ENCODE results near the gene RPUSD2. TPM values are rescaled to one million over a fixed set of nuclear protein-coding genes. Genes with fewer than 3 reads are reported as not detected.

RPUSD2 gene, protein sequence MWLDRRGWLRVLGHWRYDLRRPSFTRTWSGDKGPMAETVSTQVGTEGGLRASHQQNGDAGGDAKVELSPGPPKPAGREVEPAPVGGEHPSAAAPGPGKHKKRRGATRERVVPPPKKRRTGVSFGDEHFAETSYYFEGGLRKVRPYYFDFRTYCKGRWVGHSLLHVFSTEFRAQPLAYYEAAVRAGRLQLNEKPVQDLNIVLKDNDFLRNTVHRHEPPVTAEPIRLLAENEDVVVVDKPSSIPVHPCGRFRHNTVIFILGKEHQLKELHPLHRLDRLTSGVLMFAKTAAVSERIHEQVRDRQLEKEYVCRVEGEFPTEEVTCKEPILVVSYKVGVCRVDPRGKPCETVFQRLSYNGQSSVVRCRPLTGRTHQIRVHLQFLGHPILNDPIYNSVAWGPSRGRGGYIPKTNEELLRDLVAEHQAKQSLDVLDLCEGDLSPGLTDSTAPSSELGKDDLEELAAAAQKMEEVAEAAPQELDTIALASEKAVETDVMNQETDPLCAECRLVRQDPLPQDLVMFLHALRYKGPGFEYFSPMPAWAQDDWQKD
- 10 to 100 TPM in 1 of 5 donors, 1 to 10 TPM in 4; 6.3 to 11.1 (median 7.9) TPM for polyA plus RNA-seq (ENCODE audit: insufficient read depth in 1 of 5, insufficient read length in 5 of 5, low replicate concordance in 1 of 5)
- long read RNA-seq, donor 1, partial matches to known transcripts: 0 of 6 reads
- long read RNA-seq, donor 1, other reads (novel, unspliced or antisense): 0 of 6 reads
- long read RNA-seq, donor 2, transcript RPUSD2-201 (3 exons, 2,358 nt): major isoform, 5 of 7 reads
- long read RNA-seq, donor 2, partial matches to known transcripts: 0 of 7 reads
- long read RNA-seq, donor 2, other reads (novel, unspliced or antisense): 0 of 7 reads
- long read RNA-seq, donor 3, transcript RPUSD2-201 (3 exons, 2,358 nt): major isoform, 7 of 16 reads
- long read RNA-seq, donor 3, partial matches to known transcripts: 5 of 16 reads
- long read RNA-seq, donor 3, other reads (novel, unspliced or antisense): 0 of 16 reads
- long read RNA-seq, donor 4, partial matches to known transcripts: 0 of 3 reads
- long read RNA-seq, donor 4, other reads (novel, unspliced or antisense): 0 of 3 reads
- long read RNA-seq, donor 5, transcript RPUSD2-201 (3 exons, 2,358 nt): major isoform, 8 of 11 reads
- long read RNA-seq, donor 5, partial matches to known transcripts: 0 of 11 reads
- long read RNA-seq, donor 5, other reads (novel, unspliced or antisense): 0 of 11 reads
- long read RNA-seq, donor 6, partial matches to known transcripts: 0 of 8 reads
- long read RNA-seq, donor 6, other reads (novel, unspliced or antisense): 0 of 8 reads
- long read RNA-seq, donor 7, transcript RPUSD2-203 (1 exons, 631 nt): major isoform, 5 of 9 reads
- long read RNA-seq, donor 7, partial matches to known transcripts: 0 of 9 reads
- long read RNA-seq, donor 7, other reads (novel, unspliced or antisense): 0 of 9 reads
- long read RNA-seq, donor 8: 0 reads

- peak; percentile 90 for DNase-seq
Observed at GRCh38 chr15:40569129-40569953, at the start of gene RPUSD2. Gene RPUSD2 (plus strand): TSS chr15:40569299. CDS start chr15:40569338, 39 bp downstream.

GRCh38 chr15:40523611-40524010 is 45.5 kb upstream of the RPUSD2 start:
- no peak for DNase-seq

DNA sequence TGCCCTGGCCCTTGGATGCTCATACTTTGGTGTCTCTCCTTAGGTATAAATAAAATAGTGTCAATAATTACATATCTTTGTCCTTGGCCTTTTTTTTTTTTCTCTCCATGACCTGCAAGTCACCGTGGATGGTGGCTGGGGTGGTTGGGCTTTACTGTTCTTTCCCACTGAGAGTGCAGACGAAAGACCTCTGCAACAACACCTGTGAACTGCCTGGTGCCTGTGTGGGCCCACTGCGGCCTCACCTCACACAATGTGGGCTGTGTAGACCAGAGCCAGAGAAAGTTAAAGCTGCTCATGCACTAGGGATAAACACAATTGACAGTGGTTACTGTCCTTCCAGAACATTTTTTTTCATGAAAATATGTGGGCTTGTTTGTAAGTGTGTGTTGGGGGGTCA is 43.2 kb upstream of the RPUSD2 start:
- DNase-seq: no peak

GRCh38 chr15:40528801-40529200 is 40.3 kb upstream of the RPUSD2 start:
- DNase-seq: no peak

GRCh38 chr15:40533763-40534364 is 35.2 kb upstream of the RPUSD2 start:
- no peak for DNase-seq

DNA sequence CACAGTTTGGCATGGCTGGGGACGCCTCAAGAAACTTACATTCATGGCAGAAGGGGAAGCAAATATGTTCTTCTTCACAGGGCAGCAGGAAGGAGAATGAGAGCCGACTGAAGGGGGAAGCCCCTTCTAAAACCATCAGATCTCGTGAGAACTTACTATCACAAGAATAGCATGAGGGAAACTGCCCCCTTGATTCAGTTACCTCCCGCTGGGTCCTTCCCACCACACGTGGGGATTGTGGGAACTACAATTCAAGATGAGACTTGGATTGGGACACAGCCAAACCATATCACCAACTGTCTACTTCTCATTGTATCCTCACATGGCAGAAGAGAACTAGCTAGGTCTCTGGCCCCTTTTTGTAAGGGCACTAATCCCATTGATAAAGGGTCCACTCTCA is 34.7 kb upstream of the RPUSD2 start:
- DNase-seq: no peak

DNA sequence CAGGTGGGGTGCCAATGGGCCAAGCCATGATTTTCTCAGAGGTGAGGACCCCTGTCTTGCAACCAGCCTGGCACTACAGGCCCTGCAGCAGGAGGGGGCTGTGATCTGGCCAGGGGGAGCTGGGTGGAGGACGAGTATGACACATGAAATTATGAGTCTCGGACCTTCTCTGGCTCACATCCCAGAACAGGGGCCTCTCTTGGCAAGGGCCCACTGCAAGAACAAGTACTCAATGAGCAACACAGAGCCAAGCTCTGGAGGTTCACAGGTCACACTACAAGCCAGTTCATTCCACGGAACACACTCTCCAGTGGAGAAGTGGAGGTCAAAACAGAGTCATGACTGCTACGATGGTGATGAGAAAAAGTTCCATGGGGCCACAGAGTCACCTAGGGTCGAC is 32.6 kb upstream of the RPUSD2 start:
- DNase-seq: peak; percentile 33 to 56

DNA sequence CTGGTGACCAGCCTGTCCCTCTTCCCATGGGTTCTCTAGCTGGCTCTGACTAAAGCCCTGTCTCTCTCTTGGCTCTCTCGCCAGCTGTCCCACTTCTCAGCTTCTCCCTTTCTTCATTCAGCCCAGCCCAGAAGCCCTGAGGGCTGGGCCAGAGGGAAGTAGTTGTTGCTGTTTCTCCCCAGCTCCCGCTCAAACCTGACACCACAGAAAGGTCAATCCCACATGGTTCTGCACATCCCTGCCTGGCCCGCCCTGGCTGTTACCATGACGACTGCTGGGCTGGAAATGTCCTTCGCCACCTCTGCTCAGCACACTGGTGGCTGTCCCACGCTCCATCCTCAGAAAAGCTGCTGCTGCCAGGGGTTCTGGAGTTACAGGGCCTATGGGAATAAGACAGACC is 30.1 kb upstream of the RPUSD2 start:
- DNase-seq: no peak

DNA sequence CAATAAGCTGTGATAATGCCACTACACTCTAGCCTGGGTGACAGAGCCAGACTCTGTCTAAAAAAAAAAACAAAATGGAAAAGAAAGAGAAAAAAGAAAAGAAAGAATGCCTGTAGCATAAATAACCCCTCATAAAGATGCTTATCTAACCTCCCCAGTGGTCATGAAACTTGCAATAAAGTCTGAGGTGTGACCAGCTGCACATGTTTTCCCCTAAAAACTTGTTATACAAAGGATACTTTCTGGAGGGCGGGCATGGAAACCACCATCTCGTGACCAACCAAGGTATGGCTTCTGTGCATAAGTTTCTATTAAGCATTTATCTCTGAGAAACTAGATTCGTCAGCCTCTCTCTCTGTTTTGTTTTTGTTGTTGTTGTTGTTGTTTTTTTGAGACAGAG is 26.0 kb upstream of the RPUSD2 start:
- DNase-seq: no peak

DNA sequence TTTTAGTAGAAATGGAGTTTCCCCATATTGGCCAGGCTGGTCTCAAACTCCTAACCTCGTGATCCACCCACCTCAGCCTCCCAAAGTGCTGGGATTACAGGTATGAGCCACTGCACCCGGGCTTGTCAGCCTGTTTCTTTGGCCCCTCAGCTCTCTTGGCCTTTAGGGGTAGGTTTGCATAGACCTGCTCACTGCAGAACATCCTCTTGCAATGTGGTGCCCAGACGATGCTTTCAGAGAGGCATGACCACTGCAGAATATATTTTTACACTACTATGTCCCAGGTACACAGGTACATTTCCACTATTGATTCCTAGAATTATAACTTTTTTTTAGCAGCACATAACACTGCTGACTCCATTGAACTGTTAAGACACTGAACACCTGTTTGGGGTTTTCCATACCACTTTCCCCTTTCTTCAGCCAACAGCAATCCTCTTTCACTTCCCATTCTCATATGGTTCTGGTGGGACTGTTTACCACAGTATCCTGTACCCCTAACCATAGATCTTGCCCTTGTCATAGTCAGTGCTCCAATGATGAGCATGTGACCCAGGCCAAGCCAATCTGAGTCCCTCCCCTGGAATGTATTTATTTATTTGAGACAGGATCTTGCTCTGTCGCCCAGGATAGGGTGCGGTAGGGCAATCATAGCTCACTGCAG is 25.3 kb upstream of the RPUSD2 start:
- DNase-seq: no peak

DNA sequence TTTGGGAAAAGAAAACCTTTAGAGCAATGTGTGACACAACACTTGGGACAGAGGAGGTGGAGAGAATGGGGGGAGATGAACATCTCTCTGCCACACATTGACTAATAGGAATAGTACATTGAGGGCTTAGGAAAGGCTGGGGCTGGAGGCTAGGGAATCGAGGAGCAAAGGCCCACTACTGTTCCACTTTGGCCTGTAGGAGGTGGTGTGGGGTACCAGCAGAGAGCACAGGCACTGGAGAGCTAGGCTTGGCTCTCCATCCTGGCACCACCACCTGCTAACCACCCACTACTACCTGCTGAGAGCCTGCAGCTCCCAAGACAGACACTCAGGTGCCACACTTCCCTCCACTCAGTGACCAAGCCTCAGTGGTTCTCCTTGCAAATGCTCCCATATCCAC is 23.6 kb upstream of the RPUSD2 start:
- DNase-seq: no peak

DNA sequence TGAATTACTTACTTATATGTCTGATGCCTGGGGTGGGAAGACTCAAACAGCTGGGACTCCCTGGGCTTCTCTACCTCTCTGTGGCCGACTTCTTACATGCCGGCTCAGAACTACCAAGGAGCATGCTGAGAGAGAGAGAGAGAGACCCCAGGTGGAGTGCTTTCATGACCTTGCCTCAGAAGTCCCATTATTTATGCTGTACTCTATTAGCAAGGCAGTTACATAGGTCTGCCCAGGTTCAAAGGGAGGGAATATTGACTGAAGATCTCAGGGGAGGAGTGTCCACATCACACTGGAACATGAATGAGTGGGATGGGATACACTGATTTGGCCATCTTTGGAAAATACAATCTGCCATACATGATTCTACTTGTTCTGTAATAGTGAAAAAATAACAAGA is 20.5 kb upstream of the RPUSD2 start:
- no peak for DNase-seq

DNA sequence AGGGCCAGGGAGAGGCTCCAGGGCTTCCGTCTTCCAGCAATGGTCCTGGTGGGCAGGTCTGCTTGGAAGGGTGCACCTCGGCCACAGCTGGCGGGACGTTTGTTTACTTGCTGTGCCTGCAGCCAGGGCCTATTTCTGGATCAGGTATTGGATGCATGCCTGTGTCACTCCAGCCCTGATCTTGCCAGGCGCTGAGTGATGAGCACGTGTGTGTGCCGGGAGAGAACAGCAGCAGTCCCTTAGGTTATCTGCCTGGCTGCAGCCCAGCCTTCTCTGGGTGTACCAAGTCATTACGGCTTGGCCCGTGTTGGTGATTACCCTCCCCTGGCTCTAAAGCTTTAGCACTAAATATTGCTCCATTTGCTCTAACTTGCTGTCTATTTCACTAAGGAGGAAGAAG is 19.2 kb upstream of the RPUSD2 start:
- DNase-seq: no peak

- DNase-seq: no peak
Observed at GRCh38 chr15:40550341-40551037, 18.6 kb upstream of the RPUSD2 start.

DNA sequence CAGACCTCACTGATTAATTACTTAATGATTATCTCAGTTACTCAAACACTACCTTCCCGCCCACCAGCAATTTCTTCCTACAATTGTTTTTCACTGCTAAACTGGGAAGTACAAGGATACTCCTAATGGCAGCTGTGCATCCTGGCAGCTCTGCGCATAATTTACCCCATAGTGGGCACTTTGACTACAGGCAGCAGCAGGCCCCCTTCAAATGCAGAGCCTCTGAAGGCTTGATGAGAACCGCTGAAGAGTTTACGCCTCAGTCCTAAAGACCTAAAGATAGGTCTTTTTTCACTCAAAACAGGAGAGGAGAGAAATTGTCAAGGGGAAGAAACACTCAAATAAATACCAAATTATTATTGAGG is 15.0 kb upstream of the RPUSD2 start:
- DNase-seq: no peak

- no peak for DNase-seq
Observed at GRCh38 chr15:40555876-40556275, 13.2 kb upstream of the RPUSD2 start.

GRCh38 chr15:40558952-40559742 is 10.0 kb upstream of the RPUSD2 start:
- DNase-seq: no peak

GRCh38 chr15:40562691-40563090 is 6.4 kb upstream of the RPUSD2 start:
- no peak for DNase-seq

Measured in right lung (tissue), 10 donors.